ENCODE measurements around the gene SLC35F4.
"Not testable (repeated sequence)": the region's sequence is repeated elsewhere in the genome, so short reads cannot be mapped to it uniquely, and the experiment has no call there.

The SLC35F4 gene

GRCh38 chr14:57865066-57865402 lies 858 bp downstream of the SLC35F4 start:
- Histone ChIP-seq H3K27me3 (ENCODE audit: insufficient read depth, poor library complexity, severe bottlenecking) (peaks cover 10% of the 10 kb centered on the region), H3K4me3 (replicated peaks; ENCODE audit: insufficient read depth, low read length) (no peak overlapping the region)

DNA sequence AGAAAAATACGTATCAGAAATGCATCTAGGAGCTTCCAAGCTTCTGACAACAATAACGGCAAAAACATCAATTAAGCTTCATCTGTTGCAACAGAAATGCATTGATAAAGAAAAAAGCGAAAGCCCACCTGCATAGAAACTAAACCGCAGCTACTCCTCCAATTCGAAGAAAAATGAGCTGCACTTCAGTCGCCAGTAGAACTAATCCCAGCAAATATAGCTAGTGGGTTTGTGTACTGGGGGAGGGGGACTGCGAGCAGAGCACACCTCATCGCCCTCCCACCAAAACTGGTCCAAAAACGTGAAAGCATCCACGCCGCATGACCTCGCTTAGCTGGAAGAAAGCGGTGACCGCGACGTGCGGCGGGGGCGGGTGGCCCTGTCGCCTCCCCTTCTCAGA lies 1.2 kb downstream of the SLC35F4 start:
- Histone ChIP-seq H3K4me3 (replicated peaks; ENCODE audit: insufficient read depth, low read length) (no peak overlapping the region), H3K27ac (replicated peaks) (no peak overlapping the region), H3K27me3 (ENCODE audit: insufficient read depth, poor library complexity, severe bottlenecking) (peaks cover 10% of the 10 kb centered on the region)
- DNase-seq (ENCODE audit: low read depth in 1 of 2, low spot score in 1 of 2): no peak
- TF ChIP-seq CTCF (IDR thresholded peaks at IDR 0.05; ENCODE audit: insufficient read depth, low read length): no peak
- TF ChIP-seq POLR2AphosphoS5 (IDR thresholded peaks at IDR 0.05; ENCODE audit: low read depth): no peak
- no peak for TF ChIP-seq GABPA (IDR thresholded peaks at IDR 0.05; ENCODE audit: low read depth)
- no peak for TF ChIP-seq REST (IDR thresholded peaks at IDR 0.05; ENCODE audit: insufficient replicate concordance, low read depth)
- no peak for TF ChIP-seq SPI1 (IDR thresholded peaks at IDR 0.05; ENCODE audit: borderline replicate concordance, low read depth)

More at GRCh38 chr14:57865066-57865402, 858 bp downstream of the SLC35F4 start:
- no peak overlapping the region for H3K27ac ChIP-seq (replicated peaks)
- TF ChIP-seq REST (IDR thresholded peaks at IDR 0.05; ENCODE audit: insufficient replicate concordance, low read depth) (no peak), POLR2AphosphoS5 (IDR thresholded peaks at IDR 0.05; ENCODE audit: low read depth) (no peak), GABPA (IDR thresholded peaks at IDR 0.05; ENCODE audit: low read depth) (no peak), CTCF (IDR thresholded peaks at IDR 0.05; ENCODE audit: insufficient read depth, low read length) (no peak), SPI1 (IDR thresholded peaks at IDR 0.05; ENCODE audit: borderline replicate concordance, low read depth) (no peak)
- no peak for DNase-seq (ENCODE audit: low read depth in 1 of 2, low spot score in 1 of 2)

- H3K27me3 ChIP-seq (ENCODE audit: insufficient read depth, poor library complexity, severe bottlenecking): peaks cover 10% of the 10 kb centered on the region
- no peak for TF ChIP-seq REST (IDR thresholded peaks at IDR 0.05; ENCODE audit: insufficient replicate concordance, low read depth)
- TF ChIP-seq GABPA (IDR thresholded peaks at IDR 0.05; ENCODE audit: low read depth): no peak
- TF ChIP-seq CTCF (IDR thresholded peaks at IDR 0.05; ENCODE audit: insufficient read depth, low read length): no peak
- TF ChIP-seq SPI1 (IDR thresholded peaks at IDR 0.05; ENCODE audit: borderline replicate concordance, low read depth): no peak
- TF ChIP-seq POLR2AphosphoS5 (IDR thresholded peaks at IDR 0.05; ENCODE audit: low read depth): no peak
- DNase-seq (ENCODE audit: low read depth in 1 of 2, low spot score in 1 of 2): no peak
- no peak overlapping the region for H3K4me3 ChIP-seq (replicated peaks; ENCODE audit: insufficient read depth, low read length)
- no peak overlapping the region for H3K27ac ChIP-seq (replicated peaks)
These were observed 2.4 kb downstream of the SLC35F4 start for GRCh38 chr14:57863471-57863870.

DNA sequence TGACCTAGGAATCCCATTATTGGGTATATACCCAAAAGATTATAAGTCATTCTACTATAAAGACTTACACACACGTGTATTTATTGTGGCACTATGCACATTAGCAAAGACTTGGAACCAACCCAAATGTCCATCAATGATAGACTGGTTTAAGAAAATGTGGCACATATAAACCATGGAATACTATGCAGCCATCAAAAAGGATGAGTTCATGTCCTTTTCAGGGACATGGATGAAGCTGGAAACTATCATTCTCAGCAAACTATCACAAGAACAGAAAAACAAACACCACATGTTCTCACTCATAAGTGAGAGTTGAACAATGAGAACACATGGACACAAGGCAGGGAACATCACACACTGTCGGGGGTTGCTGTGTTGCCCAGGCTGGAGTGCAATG lies 10.2 kb downstream of the SLC35F4 start:
- not testable (repeated sequence) for H3K27me3 ChIP-seq (ENCODE audit: insufficient read depth, poor library complexity, severe bottlenecking); H3K27ac ChIP-seq (replicated peaks); DNase-seq (ENCODE audit: low read depth in 1 of 2, low spot score in 1 of 2); H3K4me3 ChIP-seq (replicated peaks; ENCODE audit: insufficient read depth, low read length)
